Keratinocyte (primary cell): ENCODE results near the gene GTF3A.
A peak's percentile ranks its signal among the peaks of the same experiment; 100 is the strongest.

Experiments
- EZH2 ChIP-seq: IDR thresholded peaks from one replicate; pipeline ENCODE4 v1.6.1; 2012; ENCODE audit warnings: inconsistent platforms, mild to moderate bottlenecking, low read length, moderate library complexity
- TF ChIP-seq, protein P1 (sequence below), 3 experiments: IDR thresholded peaks in 1 of 3; conservative IDR thresholded peaks in 1 of 3; optimal IDR thresholded peaks in 1 of 3; 2 replicates in 2 of 3; 3 replicates in 1 of 3; pipeline versions ENCODE3 to v1.5.1; 2011; ENCODE audit warnings: low read length in 3 of 3, mild to moderate bottlenecking in 3 of 3, moderate library complexity in 2 of 3, control low read depth in 1 of 3, inconsistent platforms in 1 of 3; ENCODE audit not compliant: insufficient read depth in 2 of 3; ENCODE audit errors: extremely low read depth in 1 of 3

DNA sequence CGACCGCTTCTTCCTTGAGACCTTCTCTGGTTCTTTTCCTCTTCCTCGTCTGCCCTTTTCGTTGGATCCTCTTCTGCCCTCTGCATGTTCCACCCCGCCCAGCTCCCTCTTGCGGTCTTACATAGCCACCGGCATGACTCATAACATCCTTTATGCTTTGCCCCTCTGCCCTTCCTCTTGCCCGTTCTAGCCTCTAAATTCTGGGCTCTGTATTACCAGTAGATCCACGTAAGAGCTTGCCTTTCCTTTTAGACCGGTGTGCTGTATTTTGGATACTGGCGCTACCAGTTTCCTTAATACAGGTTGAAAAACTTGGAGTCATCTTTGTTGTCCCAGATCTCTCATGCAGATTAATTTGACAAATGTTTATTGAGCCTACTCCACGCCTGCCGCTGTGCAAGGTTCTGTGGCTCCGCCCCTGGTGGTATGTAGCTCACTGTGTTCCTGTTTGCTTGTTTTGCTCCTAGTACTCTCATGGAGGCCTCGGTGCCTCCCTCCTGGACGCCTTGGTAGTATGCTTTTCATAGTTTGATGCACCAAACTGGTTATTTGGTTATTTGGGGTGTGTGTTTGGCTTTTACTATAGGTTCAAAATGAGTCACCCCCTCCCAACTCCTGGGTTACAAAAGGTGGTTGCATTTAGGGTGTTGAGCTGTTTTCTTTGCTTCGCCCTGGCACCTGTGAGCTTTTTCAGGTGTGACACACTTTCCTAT lies 1.7 kb downstream of the GTF3A start:
- TF ChIP-seq, protein P1, sequence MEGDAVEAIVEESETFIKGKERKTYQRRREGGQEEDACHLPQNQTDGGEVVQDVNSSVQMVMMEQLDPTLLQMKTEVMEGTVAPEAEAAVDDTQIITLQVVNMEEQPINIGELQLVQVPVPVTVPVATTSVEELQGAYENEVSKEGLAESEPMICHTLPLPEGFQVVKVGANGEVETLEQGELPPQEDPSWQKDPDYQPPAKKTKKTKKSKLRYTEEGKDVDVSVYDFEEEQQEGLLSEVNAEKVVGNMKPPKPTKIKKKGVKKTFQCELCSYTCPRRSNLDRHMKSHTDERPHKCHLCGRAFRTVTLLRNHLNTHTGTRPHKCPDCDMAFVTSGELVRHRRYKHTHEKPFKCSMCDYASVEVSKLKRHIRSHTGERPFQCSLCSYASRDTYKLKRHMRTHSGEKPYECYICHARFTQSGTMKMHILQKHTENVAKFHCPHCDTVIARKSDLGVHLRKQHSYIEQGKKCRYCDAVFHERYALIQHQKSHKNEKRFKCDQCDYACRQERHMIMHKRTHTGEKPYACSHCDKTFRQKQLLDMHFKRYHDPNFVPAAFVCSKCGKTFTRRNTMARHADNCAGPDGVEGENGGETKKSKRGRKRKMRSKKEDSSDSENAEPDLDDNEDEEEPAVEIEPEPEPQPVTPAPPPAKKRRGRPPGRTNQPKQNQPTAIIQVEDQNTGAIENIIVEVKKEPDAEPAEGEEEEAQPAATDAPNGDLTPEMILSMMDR (optimal IDR thresholded peaks at IDR 0.05 in 1 of 3, IDR thresholded peaks at IDR 0.05 in 1 of 3, conservative IDR thresholded peaks at IDR 0.05 in 1 of 3; ENCODE audit: extremely low read depth in 1 of 3, insufficient read depth in 2 of 3, low read length in 3 of 3) = peak; percentile 33 to 58 (median 42)
- no peak for TF ChIP-seq EZH2
